SH-SY5Y (cell line): ENCODE data around the gene SEMA3G.

Experiments used
- GATA2 ChIP-seq: IDR thresholded peaks from 2 replicates; pipeline ENCODE4 v1.6.1; 2011; ENCODE audit warnings: mild to moderate bottlenecking, low read depth, low read length
- GATA3 ChIP-seq: IDR thresholded peaks from 2 replicates; pipeline ENCODE4 v1.6.1; 2011; ENCODE audit warnings: low read depth, mild to moderate bottlenecking, low read length, moderate library complexity

DNA sequence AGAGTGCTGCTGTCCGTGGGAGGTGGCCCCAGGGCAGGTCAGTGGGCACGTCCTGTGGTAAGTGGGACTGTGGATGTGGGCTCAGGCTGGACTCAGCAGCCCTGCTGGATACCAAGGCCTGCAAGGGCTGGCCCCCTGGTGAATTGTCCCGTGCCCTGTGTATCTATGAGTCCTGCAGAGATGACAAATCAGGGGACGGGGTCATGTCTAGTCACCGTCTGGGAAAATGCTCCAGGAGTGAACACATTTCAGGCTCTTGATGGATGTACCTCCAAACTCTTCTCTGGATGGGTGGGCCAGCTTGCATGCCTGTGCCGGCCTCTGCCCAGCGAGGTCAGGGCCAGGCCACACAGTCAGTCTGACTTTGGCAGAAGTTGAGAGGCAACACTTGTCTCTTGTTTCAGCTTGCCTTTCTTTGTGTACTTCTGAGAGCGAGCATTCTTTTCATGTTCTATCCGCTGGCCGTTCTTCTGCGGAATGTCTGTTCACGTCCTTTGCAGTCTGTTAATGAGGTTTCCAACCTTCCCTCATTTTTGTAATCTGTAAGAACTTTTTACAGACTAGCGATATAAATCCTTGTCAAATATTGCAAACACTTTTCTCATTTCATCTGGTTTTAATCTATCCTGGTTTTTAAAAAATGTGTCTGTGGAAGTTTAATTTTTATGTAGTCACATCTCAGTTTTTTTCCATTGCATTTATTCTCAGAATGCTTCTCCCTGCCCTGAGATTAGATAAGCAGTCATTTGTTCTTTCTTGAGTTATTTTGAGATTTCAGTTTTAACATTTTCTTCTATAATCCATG, 38.9 kb upstream of the SEMA3G start:
- TF ChIP-seq GATA2 (no peak), GATA3 (no peak)
